GM10248 (cell line): ENCODE results near the gene ABCC6.

Experiments used
- CTCF ChIA-PET: fragments of 300-600 bp; sonication (Branson Sonifier 250); formaldehyde crosslinking; extraction: SDS; loops from one replicate; lab custom pipeline; 2021; ENCODE audit warnings: antibody characterized with exemption; lab: Yijun Ruan, JAX
- POLR2A ChIA-PET: fragments of 350-650 bp; sonication (Branson Sonifier 250); formaldehyde crosslinking; extraction: SDS; loops from one replicate; lab custom pipeline; 2020; ENCODE audit warnings: antibody characterized with exemption; lab: Yijun Ruan, JAX
- DNase-seq: peaks from one replicate; pipeline ENCODE4 v3.0.0; 2012; ENCODE audit errors: extremely low spot score
- CTCF ChIP-seq: IDR thresholded peaks from 2 replicates; pipeline ENCODE4 v1.5.1; 2012; ENCODE audit warnings: mild to moderate bottlenecking, low read depth; ENCODE audit errors: extremely low read depth, missing control alignments, control extremely low read depth

ABCC6 gene

DNA sequence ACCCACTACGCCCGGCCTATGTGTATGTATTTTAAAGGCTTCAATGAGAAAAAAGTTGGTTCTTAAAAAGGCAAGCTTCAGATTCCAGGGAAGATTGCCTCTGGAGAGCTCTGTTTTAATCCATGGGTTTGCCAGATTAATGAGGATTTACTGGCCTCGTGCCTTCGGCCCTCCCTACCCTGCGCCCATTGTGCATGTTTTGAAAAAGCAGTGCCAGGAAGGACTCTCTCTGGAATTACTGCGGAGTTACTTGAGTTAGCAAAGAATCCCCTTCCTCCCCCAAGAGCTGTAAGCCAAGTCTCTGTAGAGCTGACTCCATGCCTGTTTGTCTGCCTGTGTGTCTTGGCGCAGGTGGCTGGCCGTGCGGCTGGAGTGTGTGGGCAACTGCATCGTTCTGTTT, 98.9 kb downstream of the ABCC6 start:
- CTCF ChIA-PET = interaction anchor here (1.0 to 1.4 kb wide), 4 partner anchors 13 to 359 kb away, joined by 3 to 6 read pairs (median 4); no protein-coding TSS in a partner anchor
- no peak for TF ChIP-seq CTCF

GRCh38 chr16:16122264-16122663, 101.0 kb downstream of the ABCC6 start:
- no peak for TF ChIP-seq CTCF
- POLR2A ChIA-PET = no interaction called here
- CTCF ChIA-PET = no interaction called here
- no peak for DNase-seq

More for the DNA sequence above, 98.9 kb downstream of the ABCC6 start:
- POLR2A ChIA-PET = no interaction called here
- no peak for DNase-seq

DNA sequence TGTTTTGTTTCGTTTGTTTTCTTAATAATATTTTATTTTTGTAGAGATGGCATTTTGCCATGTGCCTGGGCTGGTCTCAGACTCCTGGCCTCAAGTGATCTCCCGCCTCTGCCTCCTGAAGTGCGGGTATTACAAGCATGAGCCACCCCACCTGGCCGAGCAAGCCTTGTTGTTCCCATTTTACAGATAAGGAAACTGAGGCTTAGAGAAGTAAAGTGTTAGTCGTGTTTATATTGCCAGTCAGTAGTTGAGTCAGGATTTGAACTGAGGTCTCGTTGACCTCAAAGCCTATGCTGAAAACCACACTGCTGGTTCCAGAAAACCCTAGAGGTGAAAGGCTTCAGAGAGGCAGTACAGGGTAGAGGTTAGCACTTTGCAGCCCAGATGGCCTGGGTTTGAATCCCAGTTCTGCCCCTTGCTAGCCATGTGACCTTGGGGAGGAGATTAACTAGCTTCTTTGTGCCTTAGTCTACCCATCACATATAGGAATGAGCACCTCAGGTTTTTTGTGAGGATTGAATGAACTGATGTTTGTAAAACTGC, 102.0 kb downstream of the ABCC6 start:
- no peak for DNase-seq
- CTCF ChIA-PET = no interaction called here
- TF ChIP-seq CTCF = no peak
- POLR2A ChIA-PET = no interaction called here

- DNase-seq = no peak
- POLR2A ChIA-PET = no interaction called here
- no peak for TF ChIP-seq CTCF
- CTCF ChIA-PET = interaction anchor here (0.8 kb wide), 1 partner anchor 10 kb away, joined by 3 read pairs; no protein-coding TSS in a partner anchor
These were observed 102.7 kb downstream of the ABCC6 start for GRCh38 chr16:16120382-16121184.

GRCh38 chr16:16120044-16120381, 103.3 kb downstream of the ABCC6 start:
- TF ChIP-seq CTCF = no peak
- no peak for DNase-seq
- CTCF ChIA-PET = interaction anchor here (0.8 kb wide), 1 partner anchor 9 kb away, joined by 3 read pairs; no protein-coding TSS in a partner anchor
- POLR2A ChIA-PET = no interaction called here

DNA sequence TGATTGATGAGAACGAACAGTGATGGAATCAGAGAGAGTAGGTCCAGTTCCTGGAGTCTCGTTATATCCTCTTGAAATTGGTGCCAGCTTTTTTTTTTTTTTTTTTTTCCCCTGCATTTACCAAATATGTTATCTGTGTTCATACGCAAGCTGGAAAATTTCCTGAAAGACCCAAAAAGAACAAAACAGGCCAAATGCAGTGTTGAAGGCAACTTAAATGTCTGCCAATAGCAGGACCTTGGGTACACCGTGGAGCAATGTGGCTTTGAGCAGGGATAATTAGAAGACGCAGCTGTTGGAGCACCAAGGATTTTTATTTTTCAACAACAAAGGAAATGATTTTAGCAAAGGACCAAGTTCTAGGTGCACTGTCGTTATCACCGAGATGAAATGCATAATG, 105.0 kb downstream of the ABCC6 start:
- DNase-seq = no peak
- CTCF ChIA-PET = no interaction called here
- no peak for TF ChIP-seq CTCF
- POLR2A ChIA-PET = no interaction called here
